GM12872 (cell line): ENCODE measurements around the gene AKAP5.

Source experiments
- TF ChIP-seq, protein P1 (sequence below): IDR thresholded peaks from 3 replicates; pipeline ENCODE4 v1.5.1; 2011; ENCODE audit warnings: low read depth, mild to moderate bottlenecking, low read length, moderate library complexity; ENCODE audit not compliant: insufficient read depth

The AKAP5 gene

GRCh38 chr14:64422756-64423155 lies 42.5 kb upstream of the AKAP5 start:
- TF ChIP-seq, protein P1, sequence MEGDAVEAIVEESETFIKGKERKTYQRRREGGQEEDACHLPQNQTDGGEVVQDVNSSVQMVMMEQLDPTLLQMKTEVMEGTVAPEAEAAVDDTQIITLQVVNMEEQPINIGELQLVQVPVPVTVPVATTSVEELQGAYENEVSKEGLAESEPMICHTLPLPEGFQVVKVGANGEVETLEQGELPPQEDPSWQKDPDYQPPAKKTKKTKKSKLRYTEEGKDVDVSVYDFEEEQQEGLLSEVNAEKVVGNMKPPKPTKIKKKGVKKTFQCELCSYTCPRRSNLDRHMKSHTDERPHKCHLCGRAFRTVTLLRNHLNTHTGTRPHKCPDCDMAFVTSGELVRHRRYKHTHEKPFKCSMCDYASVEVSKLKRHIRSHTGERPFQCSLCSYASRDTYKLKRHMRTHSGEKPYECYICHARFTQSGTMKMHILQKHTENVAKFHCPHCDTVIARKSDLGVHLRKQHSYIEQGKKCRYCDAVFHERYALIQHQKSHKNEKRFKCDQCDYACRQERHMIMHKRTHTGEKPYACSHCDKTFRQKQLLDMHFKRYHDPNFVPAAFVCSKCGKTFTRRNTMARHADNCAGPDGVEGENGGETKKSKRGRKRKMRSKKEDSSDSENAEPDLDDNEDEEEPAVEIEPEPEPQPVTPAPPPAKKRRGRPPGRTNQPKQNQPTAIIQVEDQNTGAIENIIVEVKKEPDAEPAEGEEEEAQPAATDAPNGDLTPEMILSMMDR: no peak

DNA sequence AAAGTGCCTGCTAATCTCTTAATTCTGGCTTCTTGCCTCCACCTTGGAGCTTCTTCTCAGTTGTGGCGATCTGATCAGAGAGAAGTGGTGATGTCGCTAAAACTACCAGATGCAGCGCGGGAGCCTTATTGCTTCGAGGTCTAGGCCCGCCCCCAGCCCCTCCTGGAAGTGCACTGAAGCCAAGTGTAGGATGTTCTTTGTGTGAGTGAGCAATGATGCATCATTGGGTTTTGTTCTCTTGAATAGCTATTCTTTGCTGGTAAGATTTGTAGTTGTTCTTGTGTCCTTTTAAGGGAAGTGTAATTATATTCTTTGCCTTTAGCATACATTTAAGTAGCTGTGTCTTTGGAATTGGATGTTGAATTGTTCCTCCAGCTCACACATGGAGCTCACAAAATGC lies 41.3 kb upstream of the AKAP5 start:
- TF ChIP-seq, protein P1: no peak

- TF ChIP-seq, protein P1: no peak
Observed at GRCh38 chr14:64434528-64434927, 30.8 kb upstream of the AKAP5 start.

- TF ChIP-seq, protein P1: no peak
Observed at GRCh38 chr14:64438181-64438841, 27.0 kb upstream of the AKAP5 start.

GRCh38 chr14:64439141-64439540 lies 26.2 kb upstream of the AKAP5 start:
- TF ChIP-seq, protein P1: no peak

DNA sequence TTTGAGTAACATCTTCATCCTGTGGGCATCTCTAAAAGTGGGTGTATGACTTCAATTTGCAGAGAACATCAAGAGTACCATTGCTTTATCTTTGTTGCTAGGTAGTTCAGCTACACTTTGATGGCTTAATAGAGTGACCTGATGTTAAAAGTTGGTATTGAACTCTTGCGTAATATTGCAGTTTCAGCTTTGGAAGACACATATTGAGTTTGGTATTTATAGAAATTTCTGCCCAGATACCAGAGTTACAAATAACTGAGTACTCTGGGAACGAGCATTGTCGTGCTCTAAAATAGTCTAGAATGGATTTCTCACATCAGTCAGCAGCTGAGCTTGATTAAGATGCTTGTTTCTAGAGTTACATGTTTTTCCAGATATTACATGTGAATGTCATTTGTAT lies 24.8 kb upstream of the AKAP5 start:
- TF ChIP-seq, protein P1: no peak

DNA sequence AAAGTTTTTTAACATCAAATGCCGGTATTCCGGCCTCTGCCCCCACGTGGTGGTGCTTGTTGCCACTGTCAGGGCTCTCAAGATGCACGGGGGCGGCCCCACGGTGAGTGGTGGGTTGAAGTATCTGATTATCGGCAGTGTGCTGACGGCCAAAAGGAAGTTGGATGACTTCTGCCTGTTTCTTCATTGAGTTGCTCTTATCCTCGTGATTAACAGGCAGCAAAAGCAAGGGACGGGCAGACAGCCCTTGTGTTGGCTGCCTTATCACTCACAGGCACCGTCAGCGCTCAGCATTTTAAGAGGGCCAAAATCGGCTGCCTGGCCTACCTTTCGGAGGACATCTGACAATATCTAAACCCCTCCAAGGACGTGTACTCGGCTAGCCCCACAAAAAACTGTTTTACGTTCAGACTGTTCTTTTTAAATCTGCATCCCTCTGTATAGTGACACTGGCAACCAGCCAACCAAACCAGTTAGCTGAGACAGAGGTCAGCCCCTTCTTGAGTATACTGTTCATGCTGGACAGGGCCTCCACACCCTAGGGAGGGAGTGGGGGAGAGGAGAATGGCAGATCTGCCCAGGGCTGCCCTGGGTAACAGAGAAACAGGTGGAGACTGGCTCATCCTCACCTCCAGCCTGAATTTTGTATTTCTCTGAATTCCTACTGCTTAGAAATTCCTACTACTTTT lies 22.9 kb upstream of the AKAP5 start:
- TF ChIP-seq, protein P1: no peak
